ENCODE measurements around the gene PHACTR4. TPM values are rescaled to one million over a fixed set of nuclear protein-coding genes. Genes with fewer than 3 reads are reported as not detected.

Gene PHACTR4
- total and polyA plus RNA-seq, 9 of the 15 experiments (the other 6 are each of a cell fraction or from before 2014, with no cell fraction given): 6.4 to 43.6 (median 14.2) TPM

- TF ChIP-seq ZBTB11 (CRISPR knock-in tag; IDR thresholded peaks at IDR 0.05): peak in 1 of 3 experiments; percentile 95; a peak in 2 of 6 replicates
- TF ChIP-seq KAT8 (IDR thresholded peaks at IDR 0.05; ENCODE audit: low read depth): peak; percentile 60; the same call in 1 of the 2 replicates
- TF ChIP-seq RNF2 (IDR thresholded peaks at IDR 0.05): peak; percentile 84
- no peak for TF ChIP-seq TCF7L2 (IDR thresholded peaks at IDR 0.05; ENCODE audit: low read depth, low read length)
- TF ChIP-seq VEZF1 (CRISPR knock-in tag; IDR thresholded peaks at IDR 0.05): peak; percentile 95
- TF ChIP-seq MYBL2 (IDR thresholded peaks at IDR 0.05; ENCODE audit: low read depth): peak; percentile 70; the same call in 1 of the 2 replicates
- TF ChIP-seq MYBL2 (CRISPR knock-in tag; IDR thresholded peaks at IDR 0.05; ENCODE audit: borderline replicate concordance): no peak
- TF ChIP-seq E2F4 (CRISPR knock-in tag; IDR thresholded peaks at IDR 0.05; ENCODE audit: low read depth): no peak
- 0 out of 2 replicates have a peak, but pooled peaks have one; percentile 53 for TF ChIP-seq ZKSCAN1 (IDR thresholded peaks at IDR 0.05; ENCODE audit: low read depth, low read length)
- TF ChIP-seq DIDO1 (tag; IDR thresholded peaks at IDR 0.05; ENCODE audit: low read depth): 0 out of 2 replicates have a peak, but pooled peaks have one; percentile 14
- 0 out of 2 replicates have a peak, but pooled peaks have one; percentile 7 for TF ChIP-seq ZNF449 (CRISPR knock-in tag; IDR thresholded peaks at IDR 0.05)
- TF ChIP-seq KLF1 (tag; IDR thresholded peaks at IDR 0.05): peak; percentile 48; the same call in 1 of the 2 replicates
- TF ChIP-seq GTF2B (IDR thresholded peaks at IDR 0.05; ENCODE audit: extremely low read depth, insufficient read length): no peak
- peak; percentile 98 for TF ChIP-seq SUPT5H (IDR thresholded peaks at IDR 0.05)
- no peak for TF ChIP-seq ZNF644 (tag; IDR thresholded peaks at IDR 0.05; ENCODE audit: low read depth)
- peak; percentile 89; the same call in 1 of the 2 replicates for TF ChIP-seq PHB (CRISPR knock-in tag; IDR thresholded peaks at IDR 0.05)
- TF ChIP-seq CCNT2 (IDR thresholded peaks at IDR 0.05; ENCODE audit: borderline replicate concordance, extremely low read depth, insufficient read length, low read depth, low read length): peak; percentile 74
- 0 out of 2 replicates have a peak, but pooled peaks have one; percentile 50 for TF ChIP-seq ZNF589 (CRISPR knock-in tag; IDR thresholded peaks at IDR 0.05; ENCODE audit: low read depth)
Observed at GRCh38 chr1:28369371-28370238, at the start of gene PHACTR4 (continued).

Data from K562 (cell line).